GM21529 (cell line): Measurements from ENCODE around the gene KIF7.

Experiments
- ATAC-seq: cut with Tn5 transposase; IDR thresholded peaks from one replicate; pipeline ENCODE4 v1.9.1; 2021; ENCODE audit not compliant: unreplicated experiment

KIF7 gene

DNA sequence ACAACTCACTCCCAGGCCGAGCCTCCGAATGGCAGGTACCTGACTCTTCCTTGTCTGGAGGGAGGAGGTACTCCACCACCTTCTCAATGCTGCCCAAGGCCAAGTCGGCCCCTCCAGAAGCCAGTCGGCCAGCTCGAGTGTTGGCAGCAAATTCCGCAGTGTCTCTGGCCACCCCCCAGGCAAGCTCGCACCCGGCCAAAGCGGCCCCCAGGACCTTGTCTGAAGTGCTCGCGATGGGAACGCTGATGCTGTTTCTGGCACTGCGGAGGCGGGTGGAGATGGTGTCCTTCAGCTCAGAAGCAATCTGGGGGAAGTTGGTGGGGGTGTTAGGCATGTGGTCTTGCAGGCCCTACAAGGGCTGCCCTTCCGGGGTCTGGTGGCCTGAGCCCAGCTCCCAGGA is 14.7 kb upstream of the KIF7 start:
- no peak for ATAC-seq

DNA sequence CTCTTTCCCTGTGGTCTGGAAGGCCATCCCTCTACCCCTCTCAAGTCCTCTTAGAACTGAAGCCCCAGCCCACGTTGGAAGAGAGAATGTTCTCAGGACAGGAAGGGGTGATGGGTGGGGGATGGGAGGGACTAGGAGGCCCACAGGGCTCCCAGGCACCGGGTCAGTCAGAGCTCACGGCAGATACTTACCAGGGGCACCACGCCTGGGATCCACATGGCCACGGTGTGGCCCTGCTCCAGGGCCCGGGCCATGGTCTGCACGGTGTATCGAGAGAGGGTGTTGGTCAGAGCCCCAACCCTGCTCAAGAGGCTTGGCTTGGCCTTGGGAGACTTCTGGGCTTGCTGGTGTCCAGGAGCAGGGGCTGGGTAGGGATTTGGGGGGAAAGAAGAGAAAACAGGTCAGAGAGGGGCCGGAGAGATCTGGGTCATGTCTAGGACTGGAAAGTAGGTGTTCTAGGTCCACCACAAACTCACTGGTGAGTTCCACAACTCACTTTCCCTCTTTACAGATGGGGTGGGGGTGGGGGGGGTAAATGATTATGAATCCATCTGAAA is 14.1 kb upstream of the KIF7 start:
- no peak for ATAC-seq

DNA sequence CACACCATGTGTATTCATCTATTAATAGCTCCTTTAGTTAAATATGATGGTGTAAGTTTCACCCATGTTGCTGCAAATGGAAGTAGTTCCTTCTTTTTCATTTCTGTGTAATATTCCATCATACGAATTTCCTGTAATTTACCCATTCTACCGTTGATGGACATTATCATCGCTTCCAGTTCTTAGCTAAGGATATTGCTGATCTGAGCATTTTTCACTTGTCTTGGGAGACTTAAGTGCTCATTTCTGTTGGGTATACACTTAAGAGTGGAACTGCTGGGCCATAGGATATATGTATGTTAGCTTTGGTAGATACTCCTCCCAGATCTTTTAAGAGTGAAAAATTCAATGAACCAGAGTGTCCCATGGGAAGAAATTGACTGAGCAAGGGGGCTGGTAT is 12.9 kb upstream of the KIF7 start:
- ATAC-seq: no peak

DNA sequence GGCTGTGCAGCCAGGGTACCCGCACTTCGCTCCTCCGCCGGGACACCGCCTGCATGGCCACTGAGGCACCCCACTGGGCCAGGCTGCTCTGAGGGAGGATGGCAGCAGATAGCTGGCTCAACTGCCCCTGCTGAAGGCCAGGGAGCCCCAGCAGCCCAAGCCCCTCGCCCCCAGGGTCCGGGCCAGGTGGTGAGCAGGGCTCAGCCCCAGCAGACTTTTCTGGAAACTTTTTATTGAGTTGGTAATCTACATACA is 12.4 kb upstream of the KIF7 start:
- no peak for ATAC-seq

DNA sequence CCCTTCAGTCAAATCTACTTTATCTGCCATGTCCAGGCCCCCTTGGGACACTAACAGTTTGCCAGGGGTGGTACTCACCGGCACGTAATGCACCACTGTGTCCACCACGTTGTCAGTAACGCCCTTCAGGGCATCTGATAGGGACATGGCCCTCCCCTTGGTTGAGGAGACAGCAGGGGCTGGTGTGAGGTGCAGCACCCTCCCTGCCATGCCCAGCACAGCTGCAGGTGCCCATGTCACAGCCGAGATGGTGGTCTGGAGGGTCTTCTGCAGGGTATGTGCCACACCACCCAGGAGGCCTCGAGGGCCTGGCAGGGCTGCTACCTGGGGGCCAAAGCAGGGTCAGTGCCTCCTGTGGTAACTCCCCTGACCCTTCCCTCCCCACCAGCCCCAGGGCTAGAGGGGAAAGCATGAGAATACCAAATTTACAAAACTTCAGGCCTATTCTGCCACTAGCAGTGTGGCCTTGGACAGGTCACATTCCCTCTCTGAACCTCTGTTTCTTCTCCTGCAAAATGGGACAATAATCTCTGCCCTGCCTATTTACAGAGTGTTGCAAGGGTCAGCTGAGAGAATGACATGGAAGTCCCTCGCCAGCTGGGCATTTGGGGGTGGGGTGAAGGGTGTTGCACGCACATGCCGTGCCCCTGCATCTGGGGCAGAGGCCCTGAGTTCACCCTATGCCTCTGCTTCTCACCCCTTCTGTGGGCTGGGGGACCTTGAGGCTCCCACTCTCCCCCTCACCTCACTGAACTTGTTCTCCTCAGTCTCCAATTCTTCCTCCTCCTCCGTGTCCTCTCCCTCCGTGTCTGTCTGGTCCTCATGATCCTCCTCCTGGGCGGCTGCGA is 11.8 kb upstream of the KIF7 start:
- no peak for ATAC-seq

DNA sequence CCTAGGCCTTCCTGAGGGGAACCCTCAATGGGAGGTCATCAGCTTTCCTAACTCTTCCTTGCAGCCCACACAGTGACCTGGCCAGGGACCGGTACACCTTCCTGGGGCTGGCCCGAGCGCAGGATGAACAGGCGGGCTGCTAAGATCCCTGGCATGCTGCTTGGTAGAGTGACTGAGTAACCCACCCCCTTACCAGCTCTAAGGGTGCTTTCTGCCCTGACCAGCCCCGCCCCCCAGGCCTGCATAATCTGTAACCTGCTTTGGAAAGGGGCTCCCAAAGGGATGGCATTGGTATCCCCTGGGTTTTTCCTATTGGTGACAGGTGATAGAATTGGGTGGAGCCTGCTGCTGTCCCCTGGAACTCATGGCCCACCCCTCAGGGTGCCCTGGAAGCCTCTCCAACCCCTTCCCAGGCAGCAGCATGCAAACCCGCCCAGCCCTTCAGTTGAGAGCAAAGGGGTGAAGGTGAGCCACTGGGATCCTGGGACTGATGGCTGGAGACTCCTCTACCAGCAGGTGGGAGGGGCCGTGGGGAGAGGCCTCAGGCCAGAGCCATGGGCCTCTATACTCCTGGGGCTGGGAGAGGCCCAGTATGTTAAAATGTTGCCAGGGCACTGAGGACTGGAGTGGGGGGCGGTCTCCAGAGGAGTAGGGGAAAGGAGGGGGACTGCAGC is 11.1 kb upstream of the KIF7 start:
- ATAC-seq: no peak

DNA sequence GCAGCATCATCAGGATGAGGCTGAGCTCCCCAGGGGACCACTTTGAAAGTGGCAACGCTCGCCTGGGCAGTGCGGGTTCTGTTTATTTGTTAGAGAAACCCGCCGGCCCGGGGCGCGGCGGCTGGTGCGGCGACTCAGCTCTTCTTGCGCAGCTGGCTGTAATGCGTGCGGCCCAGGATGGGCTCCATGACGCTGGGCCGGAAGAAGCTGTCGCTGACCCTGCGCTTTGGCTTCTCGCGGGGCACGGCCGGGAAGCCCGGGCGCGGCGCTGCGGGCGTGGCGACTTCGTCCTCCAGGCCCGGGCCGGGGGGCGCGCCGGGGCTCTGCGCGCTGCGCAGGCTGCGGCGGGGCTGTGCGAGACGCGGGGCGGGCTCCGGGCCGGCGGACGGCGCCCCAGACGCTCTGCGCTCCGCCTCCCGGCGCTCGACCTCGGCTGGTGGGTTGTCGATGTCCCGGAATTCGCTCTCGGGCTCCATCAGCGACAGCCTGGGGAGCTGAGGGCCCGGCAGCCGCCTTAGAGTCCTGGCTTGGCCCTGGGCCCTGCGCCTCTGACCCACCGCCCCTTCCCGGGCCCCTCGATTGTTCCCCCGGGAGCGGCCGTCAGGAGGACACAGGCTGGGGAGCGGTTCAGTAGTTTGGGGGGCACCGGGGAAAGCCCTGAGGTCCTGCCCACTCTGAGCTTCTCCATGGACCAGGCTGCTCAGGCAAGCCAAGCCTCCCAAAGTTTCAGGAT is 10.3 kb upstream of the KIF7 start:
- peak; percentile 68 for ATAC-seq

DNA sequence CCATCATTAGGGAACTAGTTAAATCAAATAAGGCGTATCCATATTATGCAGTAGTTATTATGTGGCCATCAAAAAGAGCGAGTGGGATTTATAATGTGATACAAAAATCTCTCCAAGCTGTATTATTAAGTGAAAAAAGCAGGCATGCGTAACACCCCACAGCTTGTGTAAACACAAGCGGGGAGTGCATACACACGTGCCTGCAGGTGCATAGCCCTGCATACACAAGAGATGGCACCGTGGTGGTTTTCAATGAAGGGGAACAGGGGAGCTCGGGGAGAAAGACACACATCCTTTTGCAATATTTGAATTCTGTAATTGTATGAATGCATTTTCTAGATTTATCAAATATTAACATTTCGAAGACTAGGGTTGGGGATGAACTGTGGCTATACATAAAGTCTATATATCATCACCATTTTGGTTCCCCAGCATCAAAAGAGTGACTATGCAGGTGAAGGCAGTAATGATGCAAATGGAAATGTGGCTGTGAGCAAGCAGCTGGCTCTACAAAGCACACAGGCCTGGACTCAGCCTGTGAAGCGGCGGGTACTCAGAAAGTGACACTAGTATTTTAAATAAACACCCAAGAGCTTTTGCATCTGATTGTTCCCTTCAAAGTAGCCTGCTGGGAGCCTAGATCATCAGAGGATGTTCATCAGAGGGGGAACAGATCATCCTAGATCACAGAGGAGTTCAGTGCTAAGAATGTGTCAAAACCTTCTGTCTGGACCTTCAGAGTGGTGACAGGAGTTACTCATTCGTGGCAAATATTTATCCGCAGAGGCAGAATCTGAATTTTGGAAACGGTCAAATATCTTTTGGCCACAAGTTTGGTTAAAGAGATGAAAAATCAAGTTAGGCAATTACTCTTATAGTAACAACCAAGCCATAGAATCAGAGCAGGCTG is 9.4 kb upstream of the KIF7 start:
- no peak for ATAC-seq

DNA sequence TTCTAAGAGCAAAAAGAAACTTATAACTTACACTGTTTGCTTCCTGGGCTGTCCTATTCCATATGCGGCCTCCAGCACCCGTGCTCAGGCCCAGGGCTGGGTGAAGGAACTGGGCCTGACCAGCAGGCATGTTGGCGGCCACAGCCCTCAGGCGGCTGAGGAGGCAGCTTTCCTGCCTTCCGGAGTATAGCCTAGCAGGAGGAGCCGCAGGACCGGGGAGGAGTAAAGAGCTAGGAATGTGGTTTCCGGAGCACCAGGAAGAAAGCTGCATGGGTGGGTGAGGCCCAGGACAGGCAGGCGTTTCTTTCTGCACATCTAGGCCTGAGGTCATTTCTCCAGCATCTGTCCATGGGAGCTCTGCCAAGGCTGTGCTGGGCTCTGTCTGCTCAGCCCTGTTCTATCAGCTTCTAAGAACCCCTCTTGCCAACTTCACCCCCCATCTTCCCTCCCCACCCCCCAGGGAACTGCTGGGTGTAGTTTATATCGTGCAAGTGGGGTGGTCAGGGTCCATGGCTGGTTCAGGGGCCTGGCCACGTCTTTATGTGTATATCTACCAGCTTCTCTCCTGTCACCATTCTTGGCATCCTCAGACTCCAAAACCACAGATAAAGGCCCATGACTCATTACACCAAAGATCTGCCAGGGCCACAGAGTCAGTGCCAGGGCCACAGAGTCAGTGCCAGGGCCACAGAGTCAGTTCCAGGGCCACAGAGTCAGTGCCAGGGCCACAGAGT is 7.8 kb upstream of the KIF7 start:
- ATAC-seq: no peak

DNA sequence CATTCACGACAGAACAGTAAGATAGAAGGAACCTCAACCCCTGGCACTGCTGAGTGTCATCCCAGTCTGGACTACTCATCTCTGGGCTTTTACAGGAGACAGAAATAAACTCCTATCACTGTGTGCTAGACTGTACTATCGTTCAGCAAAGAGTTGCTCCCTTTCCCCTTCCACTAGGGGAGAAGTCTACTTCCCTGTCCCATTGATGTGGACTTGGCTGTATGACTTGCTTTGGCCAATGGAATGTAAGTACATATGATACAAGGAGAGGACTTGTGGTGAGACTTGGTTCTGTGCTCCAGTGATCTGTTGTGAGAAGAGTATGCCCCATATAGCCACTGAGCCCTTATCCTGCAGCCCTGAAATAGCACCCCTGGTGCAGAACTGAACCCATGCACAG is 5.3 kb upstream of the KIF7 start:
- no peak for ATAC-seq

DNA sequence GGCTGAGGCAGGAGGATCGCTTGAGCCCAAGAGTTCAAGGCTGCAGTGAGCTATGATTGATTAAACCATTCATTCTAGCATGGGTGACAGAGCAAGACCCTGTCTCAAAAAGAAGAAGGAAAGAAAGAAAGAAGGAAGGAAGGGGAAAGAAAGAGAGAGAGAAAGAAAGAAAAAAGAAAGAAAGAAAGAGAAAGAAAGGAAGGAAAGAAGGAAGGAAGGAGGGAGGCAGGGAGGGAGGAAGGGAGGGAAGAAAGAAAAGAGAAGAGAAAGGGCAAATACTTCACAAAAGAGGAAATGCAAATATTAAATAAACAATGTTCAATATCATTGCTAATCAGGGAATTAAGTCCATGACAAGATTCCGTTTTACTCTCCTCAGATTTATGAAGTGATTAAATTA is 4.0 kb upstream of the KIF7 start:
- ATAC-seq: no peak

DNA sequence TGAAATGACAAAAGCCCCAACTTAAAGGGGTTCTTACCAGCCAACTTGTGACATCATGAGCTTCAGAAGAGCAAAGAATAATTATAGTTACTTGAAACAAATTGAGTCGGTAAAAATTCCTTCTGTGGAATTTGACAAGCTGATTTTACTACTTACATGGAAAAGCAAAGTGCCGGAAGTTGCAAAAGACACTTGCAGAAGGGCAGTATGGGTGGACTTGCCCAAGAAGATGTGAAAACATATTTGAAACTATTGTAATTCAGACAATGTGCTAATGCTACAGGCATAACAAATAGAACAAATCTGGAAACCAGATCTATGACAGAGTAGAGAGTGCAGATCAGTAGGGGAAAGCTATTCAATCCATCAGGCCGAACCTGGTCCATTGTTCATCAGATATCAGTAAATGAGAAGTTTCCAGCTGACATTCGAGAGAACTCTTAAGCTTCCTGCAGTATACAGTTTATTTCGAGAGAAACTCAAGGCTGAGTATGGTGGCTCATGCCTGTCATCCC is 2.5 kb upstream of the KIF7 start:
- ATAC-seq: no peak

DNA sequence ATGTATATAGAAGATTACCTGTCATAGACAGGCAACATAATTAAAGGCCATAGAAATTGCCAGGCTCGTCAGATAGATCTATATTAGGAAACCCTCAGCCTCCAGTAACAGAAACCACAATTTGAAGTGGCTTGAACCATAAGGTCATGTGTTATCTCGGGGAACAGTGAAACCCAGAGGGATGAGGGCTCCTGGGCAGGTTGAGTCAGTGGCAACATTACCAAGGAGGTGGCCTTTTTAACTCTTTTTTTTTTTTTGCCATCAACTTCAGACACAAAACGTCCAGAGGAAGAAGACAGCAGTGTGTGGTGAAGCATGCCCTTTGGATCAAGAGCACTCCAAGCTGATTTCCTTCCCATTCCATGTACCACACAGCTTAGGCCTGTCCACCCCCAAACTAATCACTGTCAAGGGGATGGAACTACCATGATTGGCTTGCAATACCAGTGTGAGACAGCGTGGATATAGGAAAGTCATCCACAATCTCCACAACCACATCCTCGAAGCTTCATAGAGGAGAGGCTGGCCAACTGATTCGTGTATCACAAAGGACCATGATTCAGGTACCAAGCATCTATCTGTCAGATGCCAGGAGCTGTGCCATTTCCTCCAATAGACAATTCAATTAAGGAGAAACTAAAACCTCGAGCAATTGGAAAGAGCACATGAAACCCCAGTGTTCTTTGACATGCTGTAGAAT is 999 bp upstream of the KIF7 start:
- no peak for ATAC-seq

DNA sequence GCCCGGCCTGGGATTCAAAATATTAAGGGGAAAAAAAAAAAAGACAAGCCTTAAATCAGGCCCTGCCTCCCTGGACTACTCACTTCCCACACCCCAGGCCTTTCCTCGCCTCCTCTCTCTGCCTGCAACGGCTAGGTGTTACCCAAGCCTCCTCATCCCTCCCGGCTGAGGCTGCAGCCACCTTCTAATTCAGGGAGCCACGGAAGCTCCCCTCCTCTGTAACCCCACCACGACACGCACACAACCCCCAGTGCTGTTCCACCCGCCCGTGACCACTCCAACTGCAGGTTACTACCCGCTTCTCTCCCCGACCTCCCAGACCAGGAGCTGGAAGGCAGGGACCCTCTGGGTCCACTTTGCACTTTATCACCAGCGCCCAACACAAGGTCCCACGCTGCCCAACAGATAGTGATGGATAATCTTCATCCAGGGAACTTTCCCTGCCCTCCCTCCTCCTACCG is 936 bp downstream of the KIF7 start:
- ATAC-seq: no peak

DNA sequence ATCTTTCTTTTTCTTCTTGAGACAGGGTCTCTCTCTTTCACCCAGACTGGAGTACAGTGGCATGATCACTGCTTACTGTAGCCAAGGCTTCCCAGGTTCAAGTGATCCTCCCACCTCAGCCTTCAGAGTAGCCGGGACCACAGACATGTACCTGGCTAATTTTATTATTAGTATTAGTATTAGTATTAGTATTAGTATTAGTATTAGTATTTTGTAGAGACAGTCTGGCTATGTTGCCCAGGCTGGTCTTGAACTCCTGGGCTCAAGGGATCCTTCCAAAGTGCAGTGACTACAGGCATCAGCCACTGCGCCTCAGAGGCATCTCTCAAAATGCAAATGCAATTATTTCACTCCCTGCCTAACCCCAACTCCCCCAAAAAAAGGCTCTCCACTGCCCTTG is 1.7 kb downstream of the KIF7 start:
- ATAC-seq: no peak

DNA sequence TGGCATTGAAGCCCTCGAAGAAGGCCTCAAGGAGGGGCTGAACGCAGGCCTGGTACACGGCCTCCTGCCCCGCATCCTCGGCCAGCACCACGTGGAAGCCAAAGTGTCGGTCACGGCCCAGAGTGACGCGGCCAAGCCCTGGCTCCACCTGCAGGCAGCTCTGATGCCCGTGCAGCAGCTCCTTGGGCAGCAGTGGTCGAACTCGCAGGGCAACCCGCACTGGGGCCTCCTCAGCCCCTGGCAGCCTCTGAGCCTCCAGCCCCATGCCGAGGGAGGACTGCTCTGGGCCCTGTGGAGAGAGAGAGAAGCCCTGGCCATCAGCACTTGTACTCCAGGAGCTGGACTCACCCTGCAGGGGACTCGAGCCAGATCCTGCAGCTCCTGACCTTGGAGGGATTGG is 2.6 kb downstream of the KIF7 start:
- no peak for ATAC-seq

DNA sequence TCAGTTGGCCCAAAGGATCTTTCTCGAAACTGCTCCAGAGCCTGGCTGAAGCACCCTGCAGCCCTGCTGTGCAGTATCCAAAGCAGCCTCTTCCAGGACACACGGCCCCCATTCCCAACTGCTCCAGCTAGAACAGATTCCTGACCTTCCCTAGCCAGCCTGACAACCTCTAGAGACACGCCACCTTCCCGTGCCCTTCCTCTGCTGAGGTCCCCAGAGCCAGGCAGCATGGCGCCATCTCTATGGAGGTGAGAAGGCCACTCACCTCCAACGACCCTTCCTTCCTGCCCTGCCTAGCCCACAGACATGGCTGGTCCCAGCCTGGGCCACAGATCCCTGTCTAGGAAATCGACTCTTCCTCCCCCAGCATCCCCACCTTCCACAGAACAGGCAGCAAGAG is 3.1 kb downstream of the KIF7 start:
- no peak for ATAC-seq

DNA sequence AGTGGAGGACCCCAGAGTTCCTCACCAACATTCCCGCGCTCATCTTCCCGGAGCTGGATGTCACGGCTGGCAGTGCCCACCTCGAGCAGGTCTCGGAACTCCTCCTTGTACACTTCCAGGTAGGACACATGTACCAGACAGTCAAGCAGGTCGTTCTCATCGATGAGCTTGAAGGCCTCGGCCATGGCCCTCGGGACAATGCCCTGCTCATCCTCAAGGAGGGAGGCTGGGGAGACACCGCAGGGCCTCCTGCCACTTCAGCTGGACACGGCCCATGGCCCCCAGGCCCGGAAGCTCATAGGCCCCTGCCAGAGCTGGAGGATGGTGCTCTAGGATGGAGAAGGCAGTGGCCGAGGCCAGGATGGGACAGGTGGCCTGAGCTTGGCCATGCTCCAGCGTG is 5.6 kb downstream of the KIF7 start:
- ATAC-seq: no peak

DNA sequence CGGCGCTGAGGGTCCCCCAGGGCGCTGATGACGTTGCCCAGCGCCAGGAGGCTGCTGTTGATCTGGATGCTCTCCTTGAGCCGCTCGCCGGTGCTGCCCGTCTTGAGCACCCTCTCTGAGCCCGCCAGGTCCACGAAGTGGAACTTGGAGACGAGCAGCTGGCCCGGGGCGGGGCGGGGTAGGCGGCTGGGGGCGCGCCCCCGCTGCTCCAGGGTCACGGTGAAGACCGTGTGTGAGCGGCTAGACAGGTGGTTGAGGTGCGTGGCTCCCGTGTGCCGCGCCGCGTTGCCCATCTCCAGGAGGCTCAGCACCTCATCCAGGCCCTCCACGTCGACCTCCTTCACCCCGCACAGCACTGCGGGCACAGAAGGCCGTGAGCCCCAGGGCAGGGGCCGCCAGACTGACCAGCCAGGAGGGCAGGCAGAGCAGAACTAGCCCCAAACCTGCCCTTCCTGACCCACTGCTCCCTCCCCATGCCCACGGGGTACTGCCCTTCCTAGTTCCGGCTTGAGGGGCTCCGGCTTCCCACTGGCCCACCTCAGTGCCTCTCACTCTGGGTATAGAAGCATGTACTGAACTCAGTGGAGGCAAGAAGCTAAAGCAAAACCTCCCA is 6.1 kb downstream of the KIF7 start:
- ATAC-seq: no peak
